ENCODE results near the gene GNA12. TPM values are rescaled to one million over a fixed set of nuclear protein-coding genes. Genes with fewer than 3 reads are reported as not detected.

GNA12 gene
- total RNA-seq, 1 donor from 2014 or later, result 29.5 TPM

- no peak for TF ChIP-seq CTCF (IDR thresholded peaks at IDR 0.05)
- TF ChIP-seq POLR2AphosphoS5 (IDR thresholded peaks at IDR 0.05; ENCODE audit: insufficient read depth in 1 of 2, low read depth in 1 of 2), result no peak
- no peak for TF ChIP-seq POLR2A (IDR thresholded peaks at IDR 0.05)
- Histone ChIP-seq H3K4me1 (peaks cover 5% of the 10 kb centered on the region), H3K4me3 (no peak overlapping the region), H3K27ac (no peak overlapping the region), H3K36me3 (no peaks in the 10 kb centered on the region), H3K9me3 (no peaks in the 10 kb centered on the region), H3K27me3 (no peaks in the 10 kb centered on the region)
- intact Hi-C loops (cut with DNase I), result loop anchor here (10.0 kb wide), 1 partner anchor 274 kb away; no protein-coding TSS in a partner anchor
- DNase-seq (ENCODE audit: extremely low spot score in 2 of 2), result no peak
These were observed 36.9 kb upstream of the GNA12 start for GRCh38 chr7:2880874-2881533.

GRCh38 chr7:2880051-2880450, 35.9 kb upstream of the GNA12 start:
- TF ChIP-seq CTCF (IDR thresholded peaks at IDR 0.05) (no peak), POLR2A (IDR thresholded peaks at IDR 0.05) (no peak), POLR2AphosphoS5 (IDR thresholded peaks at IDR 0.05; ENCODE audit: insufficient read depth in 1 of 2, low read depth in 1 of 2) (no peak)
- no peaks in the 10 kb centered on the region for H3K9me3 ChIP-seq
- intact Hi-C loops (cut with DNase I), result loop anchor here (10.0 kb wide), 1 partner anchor 275 kb away; no protein-coding TSS in a partner anchor
- no peak for DNase-seq (ENCODE audit: extremely low spot score in 2 of 2)
- no peaks in the 10 kb centered on the region for H3K27me3 ChIP-seq
- H3K27ac ChIP-seq, result no peak overlapping the region
- H3K4me1 ChIP-seq, result peaks cover 5% of the 10 kb centered on the region
- H3K4me3 ChIP-seq, result no peak overlapping the region
- no peaks in the 10 kb centered on the region for H3K36me3 ChIP-seq

- TF ChIP-seq POLR2A (IDR thresholded peaks at IDR 0.05), result no peak
- TF ChIP-seq CTCF (IDR thresholded peaks at IDR 0.05), result no peak
- TF ChIP-seq POLR2AphosphoS5 (IDR thresholded peaks at IDR 0.05; ENCODE audit: insufficient read depth in 1 of 2, low read depth in 1 of 2), result no peak
- no peaks in the 10 kb centered on the region for H3K9me3 ChIP-seq
- H3K27ac ChIP-seq, result no peak overlapping the region
These were observed 35.2 kb upstream of the GNA12 start for GRCh38 chr7:2879354-2879753.

GRCh38 chr7:2878306-2878705, 34.2 kb upstream of the GNA12 start:
- Histone ChIP-seq H3K27me3 (no peaks in the 10 kb centered on the region), H3K4me3 (no peak overlapping the region), H3K9me3 (no peaks in the 10 kb centered on the region), H3K27ac (no peak overlapping the region), H3K4me1 (peaks cover 5% of the 10 kb centered on the region), H3K36me3 (no peaks in the 10 kb centered on the region)
- TF ChIP-seq POLR2AphosphoS5 (IDR thresholded peaks at IDR 0.05; ENCODE audit: insufficient read depth in 1 of 2, low read depth in 1 of 2), result no peak
- TF ChIP-seq POLR2A (IDR thresholded peaks at IDR 0.05), result no peak
- TF ChIP-seq CTCF (IDR thresholded peaks at IDR 0.05), result no peak
- intact Hi-C loops (cut with DNase I), result no loop called here
- no peak for DNase-seq (ENCODE audit: extremely low spot score in 2 of 2)

More at GRCh38 chr7:2879354-2879753, 35.2 kb upstream of the GNA12 start:
- H3K4me1 ChIP-seq, result peaks cover 5% of the 10 kb centered on the region
- H3K27me3 ChIP-seq, result no peaks in the 10 kb centered on the region
- intact Hi-C loops (cut with DNase I), result no loop called here
- no peak overlapping the region for H3K4me3 ChIP-seq
- DNase-seq (ENCODE audit: extremely low spot score in 2 of 2), result no peak
- no peaks in the 10 kb centered on the region for H3K36me3 ChIP-seq

DNA sequence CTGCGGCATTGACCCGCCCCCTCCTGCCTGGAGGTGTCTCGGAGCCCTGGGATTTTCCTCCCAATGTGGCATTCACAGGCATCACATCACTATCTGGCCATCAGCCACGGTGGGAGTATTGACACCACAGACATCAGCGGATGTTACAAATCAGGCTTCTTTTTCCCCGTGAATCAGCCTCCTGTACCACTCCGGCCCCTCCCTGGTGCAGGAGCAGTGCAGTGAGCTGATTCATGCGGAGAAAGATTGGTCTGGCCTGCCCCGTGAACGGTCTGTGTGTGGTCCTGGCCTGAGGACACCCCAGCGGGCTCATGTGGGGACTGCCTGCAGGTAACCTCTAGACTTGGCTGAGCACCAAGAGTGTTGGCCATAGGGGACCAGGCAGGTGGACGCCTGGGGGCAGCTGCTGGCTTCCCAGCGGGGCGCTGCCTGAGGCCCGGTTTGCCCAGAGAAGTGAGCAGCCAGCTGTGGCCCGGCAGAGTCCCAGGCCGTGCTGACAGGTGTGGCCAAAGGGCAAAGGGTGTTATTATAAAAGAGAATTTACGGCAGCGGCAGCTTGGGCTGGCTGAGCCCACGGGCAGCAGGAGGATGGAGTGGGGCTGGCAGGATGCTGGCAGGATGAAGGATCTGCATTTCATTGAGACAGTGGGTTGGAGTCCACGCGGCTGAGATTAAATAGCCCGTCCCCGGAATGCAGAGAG, 32.1 kb upstream of the GNA12 start:
- TF ChIP-seq POLR2A (IDR thresholded peaks at IDR 0.05) (no peak), POLR2AphosphoS5 (IDR thresholded peaks at IDR 0.05; ENCODE audit: insufficient read depth in 1 of 2, low read depth in 1 of 2) (no peak), CTCF (IDR thresholded peaks at IDR 0.05) (no peak)
- Histone ChIP-seq H3K4me3 (no peak overlapping the region), H3K27ac (no peak overlapping the region), H3K27me3 (no peaks in the 10 kb centered on the region), H3K36me3 (no peaks in the 10 kb centered on the region), H3K4me1 (peaks cover 4% of the 10 kb centered on the region), H3K9me3 (no peaks in the 10 kb centered on the region)
- intact Hi-C loops (cut with DNase I), result no loop called here
- DNase-seq (ENCODE audit: extremely low spot score in 2 of 2), result no peak

All from vagina (tissue), 2 donors.